ENCODE results near the gene PRPSAP2.

DNA sequence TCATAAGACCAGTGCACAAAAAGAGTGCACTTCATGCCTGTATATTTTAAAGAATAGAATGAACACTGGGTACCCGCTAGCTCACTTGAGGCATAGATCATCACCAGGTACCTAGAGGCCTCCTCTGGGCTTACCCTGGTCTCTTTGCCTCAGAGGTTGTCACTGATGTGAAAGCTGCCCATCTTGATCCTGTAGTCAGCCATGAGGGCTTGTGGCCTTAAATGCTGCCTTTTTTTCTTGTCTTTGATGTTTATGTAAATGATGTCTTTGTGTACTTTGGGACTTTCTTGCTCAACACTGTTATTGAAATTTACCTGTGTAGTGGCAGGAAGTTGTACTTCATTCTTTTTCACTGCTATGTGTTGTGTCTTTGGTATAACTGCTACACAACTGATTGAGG is 67.3 kb downstream of the PRPSAP2 start:
- TF ChIP-seq CTCF (IDR thresholded peaks at IDR 0.05; ENCODE audit: control extremely low read depth in 1 of 3, insufficient read depth in 1 of 3, low read depth in 1 of 3, low read length in 3 of 3) (no peak), JUN (IDR thresholded peaks at IDR 0.05; ENCODE audit: low read depth, low read length) (no peak), KDM1A (IDR thresholded peaks at IDR 0.05; ENCODE audit: borderline replicate concordance, low read length) (no peak), BACH1 (IDR thresholded peaks at IDR 0.05; ENCODE audit: low read length) (no peak), POLR2A (IDR thresholded peaks at IDR 0.05; ENCODE audit: control extremely low read depth in 1 of 2, low read depth in 2 of 2, low read length in 2 of 2) (no peak), NANOG (IDR thresholded peaks at IDR 0.05; ENCODE audit: insufficient read depth, low read depth, low read length, poor library complexity, severe bottlenecking) (no peak), RAD21 (IDR thresholded peaks at IDR 0.05 in 1 of 2, conservative IDR thresholded peaks at IDR 0.05 in 1 of 2; ENCODE audit: low read depth in 2 of 2, low read length in 2 of 2) (no peak), NRF1 (IDR thresholded peaks at IDR 0.05; ENCODE audit: low read depth, low read length) (no peak), PHF8 (conservative IDR thresholded peaks at IDR 0.05; ENCODE audit: low read depth, low read length) (no peak), RXRA (IDR thresholded peaks at IDR 0.05; ENCODE audit: insufficient read depth, low read depth, low read length) (no peak), EZH2 (IDR thresholded peaks at IDR 0.05; ENCODE audit: low read depth, low read length, severe bottlenecking) (no peak), POLR2AphosphoS5 (IDR thresholded peaks at IDR 0.05; ENCODE audit: low read depth, low read length) (no peak)
- TF ChIP-seq, protein P1, sequence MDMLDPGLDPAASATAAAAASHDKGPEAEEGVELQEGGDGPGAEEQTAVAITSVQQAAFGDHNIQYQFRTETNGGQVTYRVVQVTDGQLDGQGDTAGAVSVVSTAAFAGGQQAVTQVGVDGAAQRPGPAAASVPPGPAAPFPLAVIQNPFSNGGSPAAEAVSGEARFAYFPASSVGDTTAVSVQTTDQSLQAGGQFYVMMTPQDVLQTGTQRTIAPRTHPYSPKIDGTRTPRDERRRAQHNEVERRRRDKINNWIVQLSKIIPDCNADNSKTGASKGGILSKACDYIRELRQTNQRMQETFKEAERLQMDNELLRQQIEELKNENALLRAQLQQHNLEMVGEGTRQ (IDR thresholded peaks at IDR 0.05; ENCODE audit: low read length) = no peak

Measured in H1 (cell line).